K562 (cell line): ENCODE measurements around the gene WNK2. TPM values are rescaled to one million over a fixed set of nuclear protein-coding genes. Genes with fewer than 3 reads are reported as not detected.

Experiments used
- ATAC-seq: fragments of 200-7000 bp; cut with Tn5 transposase; 3 replicates; pipeline ENCODE4 v1.9.1; 2020; ENCODE audit warnings: moderate library complexity
- BruUV-seq: library from RNA; stranded (reverse); fragments of 400-500 nt; replicated peaks from 2 replicates; lab custom pipeline; 2021; lab: Mats Ljungman, UMichigan
- CTCF ChIA-PET: fragments of 300-600 bp; formaldehyde crosslinking; extraction: SDS; loops from one replicate; lab custom pipeline; 2021; ENCODE audit warnings: low intra/inter-chr PET ratio; lab: Yijun Ruan, JAX
- POLR2A ChIA-PET: fragments of 300-600, 350-650 bp; sonication (Branson Sonifier 250); formaldehyde crosslinking; extraction: SDS; loops from one replicate; lab custom pipeline; 2021; ENCODE audit warnings: antibody characterized with exemption, inconsistent platforms; lab: Yijun Ruan, JAX
- DNase-seq, 4 experiments: peaks; one replicate each; pipeline versions ENCODE4 v3.0.0 to v3.0.0-alpha.2; 2011 to 2018; ENCODE audit warnings: low spot score in 3 of 4, mixed read lengths in 3 of 4; ENCODE audit errors: extremely low read depth in 1 of 4
- FAIRE-seq: peaks from 2 replicates; lab custom pipeline; 2011; peaks lifted over from hg19 to GRCh38; lab: Jason Lieb, UNC
- H2AFZ ChIP-seq: 2 replicates; pipeline ENCODE4 v1.6.0; 2011; ENCODE audit warnings: low read depth, low read length, control low read depth, inconsistent platforms
- H3K27ac ChIP-seq: fragments of 200-600 bp; 3 replicates; pipeline ENCODE4 v1.8.0; 2011; ENCODE audit warnings: low read depth, mild to moderate bottlenecking, control low read depth, inconsistent platforms, low read length, moderate library complexity, mixed read lengths; ENCODE audit errors: extremely low read depth
- H3K27me3 ChIP-seq, 2 experiments: fragments of 300-600 bp in 1 of 2; 2 replicates in 1 of 2; 3 replicates in 1 of 2; pipeline versions ENCODE4 v1.6.0 to v1.8.0; 2011; ENCODE audit warnings: inconsistent platforms in 2 of 2, low read length in 2 of 2, mild to moderate bottlenecking in 1 of 2, mixed read lengths in 1 of 2, moderate library complexity in 1 of 2; ENCODE audit not compliant: control insufficient read depth in 2 of 2, insufficient read depth in 2 of 2
- H3K36me3 ChIP-seq: fragments of 300-600 bp; 3 replicates; pipeline ENCODE4 v1.8.0; 2011; ENCODE audit warnings: mild to moderate bottlenecking, low read length, inconsistent platforms; ENCODE audit not compliant: control insufficient read depth, insufficient read depth
- H3K4me1 ChIP-seq, 2 experiments: fragments of 200-600 bp in 1 of 2; replicated peaks in 1 of 2; 2 replicates in 1 of 2; 3 replicates in 1 of 2; pipeline versions ENCODE4 v1.5.1 to v1.8.0; 2011; ENCODE audit warnings: inconsistent platforms in 2 of 2, low read length in 2 of 2, mild to moderate bottlenecking in 1 of 2, mixed read lengths in 1 of 2, moderate library complexity in 1 of 2; ENCODE audit not compliant: control insufficient read depth in 2 of 2, insufficient read depth in 2 of 2
- H3K4me2 ChIP-seq: 2 replicates; pipeline ENCODE4 v1.6.1; 2011; ENCODE audit warnings: low read length, control low read depth, inconsistent platforms, mixed read lengths; ENCODE audit not compliant: insufficient read depth
- H3K4me3 ChIP-seq: fragments of 200-600 bp; sonication (generic), shearing (Covaris generic); 2 replicates; pipeline ENCODE4 v1.5.1; 2016; ENCODE audit warnings: control low read depth, inconsistent platforms
- H3K79me2 ChIP-seq: fragments of 200-600 bp; 3 replicates; pipeline ENCODE4 v1.8.0; 2011; ENCODE audit warnings: low read length, inconsistent platforms; ENCODE audit not compliant: control insufficient read depth, insufficient read depth
- H3K9ac ChIP-seq, 2 experiments: 2 replicates each; pipeline versions ENCODE4 v1.6.0 to v1.6.1; 2011; ENCODE audit warnings: low read depth in 2 of 2, low read length in 2 of 2, control low read depth in 1 of 2, inconsistent platforms in 1 of 2, mild to moderate bottlenecking in 1 of 2, mixed read lengths in 1 of 2; ENCODE audit not compliant: insufficient read depth in 1 of 2
- H3K9me1 ChIP-seq: one replicate; pipeline ENCODE4 v1.6.0; 2011; ENCODE audit warnings: inconsistent platforms, mild to moderate bottlenecking, low read length, moderate library complexity; ENCODE audit not compliant: control insufficient read depth, insufficient read depth
- H3K9me3 ChIP-seq: replicated peaks from 2 replicates; pipeline ENCODE4 v1.5.1; 2011; ENCODE audit warnings: low read depth, low read length, inconsistent platforms; ENCODE audit not compliant: control insufficient read depth, insufficient read depth
- H4K20me1 ChIP-seq: replicated peaks from 2 replicates; pipeline ENCODE4 v1.6.1; 2011; ENCODE audit warnings: low read length, inconsistent platforms, mixed read lengths; ENCODE audit not compliant: control insufficient read depth, insufficient read depth
- C11orf30 ChIP-seq: fragments of 450-650 bp; IDR thresholded peaks from 2 replicates; pipeline ENCODE4 v1.6.1; 2016; ENCODE audit warnings: low read depth, mild to moderate bottlenecking
- CSDE1 ChIP-seq, 2 experiments: fragments of 450-650 bp; IDR thresholded peaks; 2 replicates each; pipeline ENCODE4 v1.6.1; 2016; ENCODE audit warnings: mild to moderate bottlenecking in 1 of 2
- GATAD2B ChIP-seq: fragments of 450-650 bp; IDR thresholded peaks from 2 replicates; pipeline ENCODE4 v1.6.1; 2017; ENCODE audit warnings: mild to moderate bottlenecking, borderline replicate concordance
- KLF16 ChIP-seq: IDR thresholded peaks from 2 replicates; pipeline ENCODE4 v1.6.1; 2016; ENCODE audit warnings: antibody characterized with exemption
- MAFG ChIP-seq: fragments of 450-650 bp; conservative IDR thresholded peaks from 2 replicates; pipeline ENCODE4 v1.6.1; 2016; ENCODE audit warnings: missing genetic modification characterization, missing compliant biosample characterization
- MCM2 ChIP-seq: fragments of 450-650 bp; IDR thresholded peaks from 2 replicates; pipeline ENCODE4 v1.6.1; 2017; ENCODE audit warnings: low read depth, mild to moderate bottlenecking
- MYC ChIP-seq, 2 experiments: fragments of 250-450 bp in 1 of 2; sonication (Bioruptor Pico) in 1 of 2; IDR thresholded peaks; 2 replicates each; pipeline versions ENCODE4 v1.5.1 to v1.6.1; 2012 to 2021; ENCODE audit warnings: low read depth in 2 of 2, borderline replicate concordance in 1 of 2, improper control_type of control experiment in 1 of 2, low read length in 1 of 2, mild to moderate bottlenecking in 1 of 2, moderate library complexity in 1 of 2
- NFE2 ChIP-seq: IDR thresholded peaks from 2 replicates; pipeline ENCODE4 v1.6.1; 2014; ENCODE audit warnings: antibody characterized with exemption, low read depth
- SMAD2 ChIP-seq: fragments of 150-350 bp; IDR thresholded peaks from 2 replicates; pipeline ENCODE4 v1.6.1; 2014; ENCODE audit warnings: low read depth, mild to moderate bottlenecking, low read length
- TAF15 ChIP-seq: fragments of 200-400 bp; formaldehyde crosslinking; IDR thresholded peaks from 2 replicates; pipeline ENCODE4 v1.6.1; 2017; ENCODE audit warnings: mild to moderate bottlenecking, low read depth, low read length, moderate library complexity
- ZSCAN32 ChIP-seq: fragments of 450-650 bp; formaldehyde crosslinking; IDR thresholded peaks from 2 replicates; pipeline ENCODE4 v1.4.0; 2020; ENCODE audit warnings: mild to moderate bottlenecking, moderate library complexity
- whole genome bisulfite sequencing: fragments of 100-300 bp; shearing (Covaris generic); methylation state at CpG from one replicate; pipeline ENCODE4 v1.1.6; 2016; ENCODE audit warnings: low coverage, mixed read lengths; ENCODE audit not compliant: insufficient coverage; ENCODE audit errors: missing lambda C conversion rate; 5-methylcytosine and 5-hydroxymethylcytosine counted together
- in situ Hi-C: fragments of 300-500 bp; cut with MboI; formaldehyde crosslinking; loops from 4 replicates; pipeline ENCODE4 v1.15.0; 2018; ENCODE audit warnings: inconsistent platforms, mixed read lengths
- intact Hi-C: fragments of 100-400 bp; cut with micrococcal nuclease; formaldehyde crosslinking; loops from 2 replicates; pipeline ENCODE4 v1.14.2; 2022
- polyA plus RNA-seq, 8 experiments: library from polyadenylated mRNA; depleted of rRNA in 4 of 8; stranded (reverse) in 5 of 8; unstranded in 3 of 8; fragments of >200 nt; fragmentation: Nextera tagmentation in 2 of 8; fragmentation: Illumina TruSeq in 1 of 8; extraction: Ambion mirVana in 2 of 8; extraction: Trizol in 1 of 8; gene quantifications; 2 replicates each; pipeline versions ENCODE4 v1.2.1 to v1.2.3, GENCODE V29; 2011 to 2014; ENCODE audit warnings: inconsistent platforms in 1 of 8, missing spikeins in 1 of 8
- total RNA-seq, 7 experiments: library from RNA; depleted of rRNA in 6 of 7; stranded (reverse); fragments of >200 nt in 6 of 7; fragmentation: Illumina TruSeq in 2 of 7; extraction: Trizol in 2 of 7; gene quantifications; 2 replicates each; pipeline versions ENCODE4 v1.2.1 to v1.2.3, GENCODE V29; 2011 to 2021; ENCODE audit warnings: low replicate concordance in 1 of 7
- TF ChIP-seq, protein P1 (sequence below): fragments of 450-650 bp; IDR thresholded peaks from 2 replicates; pipeline ENCODE4 v1.6.1; 2017; ENCODE audit warnings: antibody characterized with exemption

The WNK2 gene
- total and polyA plus RNA-seq, 9 of the 15 experiments (the other 6 are each of a cell fraction or from before 2014, with no cell fraction given), result 0.36 to 3.3 (median 0.64) TPM; not detected in 2

DNA sequence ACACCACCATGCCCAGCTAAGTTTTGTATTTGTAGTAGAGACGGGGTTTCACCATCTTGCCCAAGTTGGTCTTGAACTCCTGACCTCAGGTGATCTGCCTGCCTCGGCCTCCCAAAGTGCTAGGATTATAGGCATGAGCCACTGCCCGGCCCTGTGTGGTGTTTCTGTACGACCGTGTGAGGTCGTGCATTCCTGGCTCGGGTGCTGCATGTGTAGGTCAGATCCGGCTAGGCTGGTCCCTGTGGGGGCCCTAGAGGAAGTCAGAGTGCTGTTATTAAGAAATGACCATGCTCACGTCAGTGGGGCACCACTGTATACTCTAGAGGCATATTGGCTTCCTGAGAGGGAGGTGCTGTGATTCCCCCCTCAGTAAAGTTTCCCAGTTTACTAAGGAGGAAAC, 13.7 kb downstream of the WNK2 start:
- Histone ChIP-seq H3K9ac (no peak overlapping the region), H3K27ac (no peak overlapping the region), H3K27me3 (peaks cover 0 to 31% of the 10 kb centered on the region in 2 experiments; a peak in 3 of 5 replicates), H3K4me2 (no peak overlapping the region), H2AFZ (no peak overlapping the region), H4K20me1 (peaks cover 7% of the 10 kb centered on the region; the same call in 1 of the 2 replicates), H3K4me1 (peaks cover 0 to 25% of the 10 kb centered on the region in 2 experiments; a peak in 4 of 5 replicates), H3K9me3 (no peaks in the 10 kb centered on the region), H3K9me1 (no peaks in the 10 kb centered on the region), H3K4me3 (no peak overlapping the region), H3K36me3 (no peaks in the 10 kb centered on the region), H3K79me2 (no peaks in the 10 kb centered on the region)
- TF ChIP-seq ZSCAN32 (CRISPR knock-in tag) (no peak), CSDE1 (IDR thresholded peaks at IDR 0.05) (no peak), MCM2 (no peak)
- DNase-seq, result no peak
- intact Hi-C loops, result no loop called here
- FAIRE-seq, result no peak
- in situ Hi-C loops, result no loop called here
- WGBS, result 17% methylated on average over 9 of the region's 9 CpGs
- POLR2A ChIA-PET, result no interaction called here
- no TSS peak for BruUV-seq
- no peak for ATAC-seq
- CTCF ChIA-PET, result no interaction called here

DNA sequence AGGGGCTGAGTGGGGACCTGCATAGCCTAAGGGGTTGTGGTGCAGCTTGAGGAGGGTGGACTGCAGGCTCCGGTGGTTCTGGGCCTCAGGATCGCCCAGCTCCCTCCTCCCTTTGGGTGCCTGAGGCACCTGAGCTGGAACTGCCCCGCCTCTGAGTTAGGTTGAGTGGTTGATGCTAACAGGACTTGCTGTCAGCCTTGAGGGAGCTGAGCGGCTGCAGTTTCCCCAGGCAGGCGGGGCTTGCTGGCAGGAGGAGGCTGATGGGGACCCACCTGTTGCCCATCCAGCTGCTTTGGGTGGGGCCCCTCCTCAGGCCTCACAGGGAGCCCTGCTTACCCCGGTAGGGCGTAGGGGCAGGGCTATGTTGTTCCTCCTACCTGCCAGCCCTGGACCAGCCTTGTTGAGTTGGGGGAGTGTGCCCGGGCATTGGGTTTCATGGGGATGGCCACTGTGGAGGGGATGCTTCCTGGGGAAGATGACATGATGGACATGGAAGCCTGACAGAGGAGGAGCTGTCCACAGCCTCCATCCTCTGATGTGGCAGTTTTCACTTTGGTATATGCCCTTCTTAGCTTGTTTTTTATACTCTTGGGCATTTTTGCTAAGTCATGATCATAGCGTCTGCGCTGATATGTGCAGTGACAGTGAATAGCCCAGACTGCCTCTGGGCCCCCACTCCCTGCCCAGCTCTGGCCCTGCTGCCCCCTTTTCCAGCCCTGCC, 14.3 kb downstream of the WNK2 start:
- H3K36me3 ChIP-seq, result no peaks in the 10 kb centered on the region
- no peaks in the 10 kb centered on the region for H3K79me2 ChIP-seq
- DNase-seq, result no peak
- intact Hi-C loops, result no loop called here
- H3K4me3 ChIP-seq, result no peak overlapping the region
- no peak overlapping the region for H3K4me2 ChIP-seq
- in situ Hi-C loops, result no loop called here
- 19% methylated on average over 9 of the region's 10 CpGs for WGBS
- no peak for FAIRE-seq
- H2AFZ ChIP-seq, result no peak overlapping the region
- peak; percentile 34; the same call in 1 of the 3 replicates for ATAC-seq
- peaks cover 0 to 25% of the 10 kb centered on the region in 2 experiments; a peak in 4 of 5 replicates for H3K4me1 ChIP-seq
- H3K9ac ChIP-seq, result peak overlapping the region in 1 of 2 experiments; percentile 31; a peak in 1 of 4 replicates
- no peak overlapping the region for H3K27ac ChIP-seq
- no TSS peak for BruUV-seq
- peaks cover 5% of the 10 kb centered on the region; the same call in 1 of the 2 replicates for H4K20me1 ChIP-seq
- no peaks in the 10 kb centered on the region for H3K9me3 ChIP-seq
- H3K9me1 ChIP-seq, result no peaks in the 10 kb centered on the region
- H3K27me3 ChIP-seq, result peaks cover 0 to 25% of the 10 kb centered on the region in 2 experiments; a peak in 3 of 5 replicates
- ChIA-PET CTCF (no interaction called here), POLR2A (no interaction called here)
- TF ChIP-seq KLF16, result no peak
- TF ChIP-seq C11orf30, result peak; percentile 76
- TF ChIP-seq, protein P1, sequence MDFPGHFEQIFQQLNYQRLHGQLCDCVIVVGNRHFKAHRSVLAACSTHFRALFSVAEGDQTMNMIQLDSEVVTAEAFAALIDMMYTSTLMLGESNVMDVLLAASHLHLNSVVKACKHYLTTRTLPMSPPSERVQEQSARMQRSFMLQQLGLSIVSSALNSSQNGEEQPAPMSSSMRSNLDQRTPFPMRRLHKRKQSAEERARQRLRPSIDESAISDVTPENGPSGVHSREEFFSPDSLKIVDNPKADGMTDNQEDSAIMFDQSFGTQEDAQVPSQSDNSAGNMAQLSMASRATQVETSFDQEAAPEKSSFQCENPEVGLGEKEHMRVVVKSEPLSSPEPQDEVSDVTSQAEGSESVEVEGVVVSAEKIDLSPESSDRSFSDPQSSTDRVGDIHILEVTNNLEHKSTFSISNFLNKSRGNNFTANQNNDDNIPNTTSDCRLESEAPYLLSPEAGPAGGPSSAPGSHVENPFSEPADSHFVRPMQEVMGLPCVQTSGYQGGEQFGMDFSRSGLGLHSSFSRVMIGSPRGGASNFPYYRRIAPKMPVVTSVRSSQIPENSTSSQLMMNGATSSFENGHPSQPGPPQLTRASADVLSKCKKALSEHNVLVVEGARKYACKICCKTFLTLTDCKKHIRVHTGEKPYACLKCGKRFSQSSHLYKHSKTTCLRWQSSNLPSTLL, result no peak
- TF ChIP-seq NFE2, result peak; percentile 75
- no peak for TF ChIP-seq MYC (IDR thresholded peaks at IDR 0.05; ENCODE audit: low read depth, low read length)
- no peak for TF ChIP-seq MYC (CRISPR knock-in tag; IDR thresholded peaks at IDR 0.05; ENCODE audit: borderline replicate concordance, low read depth)
- TF ChIP-seq MAFG (tag), result peak; percentile 90
- TF ChIP-seq GATAD2B, result no peak
- TF ChIP-seq SMAD2, result no peak
- TF ChIP-seq TAF15, result no peak
